ENCODE results near the gene C3orf20. TPM values are rescaled to one million over a fixed set of nuclear protein-coding genes. Genes with fewer than 3 reads are reported as not detected.

The C3orf20 gene
- total and polyA plus RNA-seq, 2 of the 13 experiments (the other 11 are each of a cell fraction or from before 2014, with no cell fraction given) = 0.03 to 0.04 TPM

- no peak for TF ChIP-seq ZBED4 (CRISPR knock-in tag; IDR thresholded peaks at IDR 0.05; ENCODE audit: borderline replicate concordance)
- TF ChIP-seq SMAD3 (CRISPR knock-in tag; IDR thresholded peaks at IDR 0.05) = no peak
- no peak; the same call in 1 of the 2 replicates for TF ChIP-seq ZNF556 (CRISPR knock-in tag; IDR thresholded peaks at IDR 0.05; ENCODE audit: borderline replicate concordance)
- no peak for TF ChIP-seq ZNF879 (CRISPR knock-in tag; IDR thresholded peaks at IDR 0.05)
- TF ChIP-seq SMARCE1 (IDR thresholded peaks at IDR 0.05; ENCODE audit: borderline replicate concordance) = no peak
- no peak for TF ChIP-seq ZNF7 (CRISPR knock-in tag; IDR thresholded peaks at IDR 0.05)
- TF ChIP-seq ZBTB37 (CRISPR knock-in tag; IDR thresholded peaks at IDR 0.05) = no peak
- TF ChIP-seq HMGA1 (CRISPR knock-in tag; conservative IDR thresholded peaks at IDR 0.05) = no peak
These were observed 3.1 kb downstream of the C3orf20 start (continued) for GRCh38 chr3:14678015-14678503.

DNA sequence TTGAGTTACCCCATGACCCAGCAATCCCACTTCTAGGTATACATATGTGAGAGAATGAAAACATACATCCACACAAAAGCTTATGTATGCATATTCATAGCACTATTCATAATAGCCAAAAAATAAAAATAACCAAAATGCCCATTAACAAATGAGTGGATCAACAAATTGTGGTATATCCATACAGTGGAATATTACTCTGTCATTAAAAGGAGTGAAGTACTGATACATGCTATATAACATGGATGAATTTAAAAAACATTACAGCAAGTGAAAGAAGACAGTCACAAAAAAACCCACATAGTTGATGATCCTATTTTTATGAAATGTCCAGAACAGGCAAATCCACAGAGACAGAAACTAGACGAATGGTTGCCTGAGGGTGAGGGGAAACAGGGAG lies 5.2 kb downstream of the C3orf20 start:
- Histone ChIP-seq H4K20me1 (ENCODE audit: insufficient read depth, low read length) (no peaks in the 10 kb centered on the region), H3K27me3 (ENCODE audit: control insufficient read depth in 1 of 2, insufficient read depth in 2 of 2, low read length in 2 of 2) (no peaks in the 10 kb centered on the region), H3K4me1 (ENCODE audit: insufficient read depth, low read length) (peaks cover 59% of the 10 kb centered on the region), H3K36me3 (replicated peaks in 1 of 2; ENCODE audit: control insufficient read depth in 1 of 2, insufficient read depth in 2 of 2, low read length in 2 of 2) (no peaks in the 10 kb centered on the region), H3K27ac (ENCODE audit: extremely low read length, insufficient read depth, low read length) (no peak overlapping the region), H3K79me2 (ENCODE audit: insufficient read depth, low read length) (no peaks in the 10 kb centered on the region), H3K9me3 (ENCODE audit: low read length) (0 out of 2 replicates have a peak, but pooled peaks cover 5% of the 10 kb centered on the region), H3K9ac (ENCODE audit: insufficient read depth, low read depth, low read length) (no peak overlapping the region), H3K4me3 (replicated peaks in 1 of 3; ENCODE audit: insufficient read depth in 1 of 3, low read depth in 2 of 3, low read length in 3 of 3) (no peak overlapping the region), H2AFZ (ENCODE audit: low read length) (no peak overlapping the region), H3K4me2 (ENCODE audit: low read depth, low read length) (no peak overlapping the region)
- FAIRE-seq = no peak
- in situ Hi-C loops (cut with HindIII; ENCODE audit: extremely low pct_ligation_motif_present, low pct_unique_long_range_greater_than_20kb) (no loop called here), intact Hi-C loops (cut with micrococcal nuclease; ENCODE audit: unreplicated experiment) (no loop called here)
- 96% methylated on average over 1 of the region's 1 CpG for WGBS (ENCODE audit: low lambda C conversion rate)
- no TSS peak for BruUV-seq (replicated peaks)
- ChIA-PET CTCF (ENCODE audit: low intra/inter-chr PET ratio, low total read pairs) (no interaction called here), POLR2A (interaction anchor here (1.3 kb wide), 1 partner anchor 29 kb away, joined by 3 read pairs; the partner anchor contains the start of gene CCDC174)
- no peak for DNase-seq (ENCODE audit: low spot score)
- ATAC-seq = no peak
- no peak for TF ChIP-seq ATF1 (CRISPR knock-in tag; IDR thresholded peaks at IDR 0.05)
- TF ChIP-seq ZNF205 (CRISPR knock-in tag; IDR thresholded peaks at IDR 0.05) = no peak
- TF ChIP-seq ZNF207 (IDR thresholded peaks at IDR 0.05; ENCODE audit: borderline replicate concordance) = no peak
- TF ChIP-seq ERF (CRISPR knock-in tag; IDR thresholded peaks at IDR 0.05) = no peak
- TF ChIP-seq CHD4 (IDR thresholded peaks at IDR 0.05; ENCODE audit: borderline replicate concordance, low read length) = peak; percentile 48; the same call in 1 of the 2 replicates
- TF ChIP-seq ZNF225 (CRISPR knock-in tag; IDR thresholded peaks at IDR 0.05) = no peak
- TF ChIP-seq, protein P1, sequence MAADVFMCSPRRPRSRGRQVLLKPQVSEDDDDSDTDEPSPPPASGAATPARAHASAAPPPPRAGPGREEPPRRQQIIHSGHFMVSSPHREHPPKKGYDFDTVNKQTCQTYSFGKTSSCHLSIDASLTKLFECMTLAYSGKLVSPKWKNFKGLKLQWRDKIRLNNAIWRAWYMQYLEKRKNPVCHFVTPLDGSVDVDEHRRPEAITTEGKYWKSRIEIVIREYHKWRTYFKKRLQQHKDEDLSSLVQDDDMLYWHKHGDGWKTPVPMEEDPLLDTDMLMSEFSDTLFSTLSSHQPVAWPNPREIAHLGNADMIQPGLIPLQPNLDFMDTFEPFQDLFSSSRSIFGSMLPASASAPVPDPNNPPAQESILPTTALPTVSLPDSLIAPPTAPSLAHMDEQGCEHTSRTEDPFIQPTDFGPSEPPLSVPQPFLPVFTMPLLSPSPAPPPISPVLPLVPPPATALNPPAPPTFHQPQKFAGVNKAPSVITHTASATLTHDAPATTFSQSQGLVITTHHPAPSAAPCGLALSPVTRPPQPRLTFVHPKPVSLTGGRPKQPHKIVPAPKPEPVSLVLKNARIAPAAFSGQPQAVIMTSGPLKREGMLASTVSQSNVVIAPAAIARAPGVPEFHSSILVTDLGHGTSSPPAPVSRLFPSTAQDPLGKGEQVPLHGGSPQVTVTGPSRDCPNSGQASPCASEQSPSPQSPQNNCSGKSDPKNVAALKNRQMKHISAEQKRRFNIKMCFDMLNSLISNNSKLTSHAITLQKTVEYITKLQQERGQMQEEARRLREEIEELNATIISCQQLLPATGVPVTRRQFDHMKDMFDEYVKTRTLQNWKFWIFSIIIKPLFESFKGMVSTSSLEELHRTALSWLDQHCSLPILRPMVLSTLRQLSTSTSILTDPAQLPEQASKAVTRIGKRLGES (CRISPR knock-in tag; IDR thresholded peaks at IDR 0.05; ENCODE audit: borderline replicate concordance) = no peak
- TF ChIP-seq RCOR2 (CRISPR knock-in tag; IDR thresholded peaks at IDR 0.05) = 0 out of 2 replicates have a peak, but pooled peaks have one; percentile 32
- TF ChIP-seq AHR (CRISPR knock-in tag; IDR thresholded peaks at IDR 0.05) = no peak
- TF ChIP-seq AKAP8 (CRISPR knock-in tag; IDR thresholded peaks at IDR 0.05) = no peak

Measured in HepG2 (cell line).